Esophagus squamous epithelium (tissue), 4 donors: ENCODE results near the gene LAMTOR5.

ENCODE experiments used
- CTCF ChIP-seq, 6 experiments: fragments of 450-650 bp in 4 of 6; fragments of 200-600 bp in 2 of 6; sonication (generic) in 2 of 6; IDR thresholded peaks; one replicate each; pipeline ENCODE4 v1.5.1; 2016 to 2019; ENCODE audit warnings: antibody characterized with exemption in 6 of 6, mild to moderate bottlenecking in 4 of 6, moderate library complexity in 4 of 6
- POLR2A ChIP-seq, 4 donors: fragments of 450-650 bp; IDR thresholded peaks; one replicate each; pipeline ENCODE4 v1.6.1; 2017; ENCODE audit warnings: antibody characterized with exemption in 4 of 4, mild to moderate bottlenecking in 4 of 4, moderate library complexity in 3 of 4

GRCh38 chr1:110393691-110394492 is 13.6 kb downstream of the LAMTOR5 start:
- no peak for TF ChIP-seq CTCF (IDR thresholded peaks at IDR 0.05)
- TF ChIP-seq POLR2A (IDR thresholded peaks at IDR 0.05) = no peak
